Measurements from ENCODE around the gene SAGE1.
"Not testable (repeated sequence)": the region's sequence is repeated elsewhere in the genome, so short reads cannot be mapped to it uniquely, and the experiment has no call there.

SAGE1 gene, protein sequence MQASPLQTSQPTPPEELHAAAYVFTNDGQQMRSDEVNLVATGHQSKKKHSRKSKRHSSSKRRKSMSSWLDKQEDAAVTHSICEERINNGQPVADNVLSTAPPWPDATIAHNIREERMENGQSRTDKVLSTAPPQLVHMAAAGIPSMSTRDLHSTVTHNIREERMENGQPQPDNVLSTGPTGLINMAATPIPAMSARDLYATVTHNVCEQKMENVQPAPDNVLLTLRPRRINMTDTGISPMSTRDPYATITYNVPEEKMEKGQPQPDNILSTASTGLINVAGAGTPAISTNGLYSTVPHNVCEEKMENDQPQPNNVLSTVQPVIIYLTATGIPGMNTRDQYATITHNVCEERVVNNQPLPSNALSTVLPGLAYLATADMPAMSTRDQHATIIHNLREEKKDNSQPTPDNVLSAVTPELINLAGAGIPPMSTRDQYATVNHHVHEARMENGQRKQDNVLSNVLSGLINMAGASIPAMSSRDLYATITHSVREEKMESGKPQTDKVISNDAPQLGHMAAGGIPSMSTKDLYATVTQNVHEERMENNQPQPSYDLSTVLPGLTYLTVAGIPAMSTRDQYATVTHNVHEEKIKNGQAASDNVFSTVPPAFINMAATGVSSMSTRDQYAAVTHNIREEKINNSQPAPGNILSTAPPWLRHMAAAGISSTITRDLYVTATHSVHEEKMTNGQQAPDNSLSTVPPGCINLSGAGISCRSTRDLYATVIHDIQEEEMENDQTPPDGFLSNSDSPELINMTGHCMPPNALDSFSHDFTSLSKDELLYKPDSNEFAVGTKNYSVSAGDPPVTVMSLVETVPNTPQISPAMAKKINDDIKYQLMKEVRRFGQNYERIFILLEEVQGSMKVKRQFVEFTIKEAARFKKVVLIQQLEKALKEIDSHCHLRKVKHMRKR

DNA sequence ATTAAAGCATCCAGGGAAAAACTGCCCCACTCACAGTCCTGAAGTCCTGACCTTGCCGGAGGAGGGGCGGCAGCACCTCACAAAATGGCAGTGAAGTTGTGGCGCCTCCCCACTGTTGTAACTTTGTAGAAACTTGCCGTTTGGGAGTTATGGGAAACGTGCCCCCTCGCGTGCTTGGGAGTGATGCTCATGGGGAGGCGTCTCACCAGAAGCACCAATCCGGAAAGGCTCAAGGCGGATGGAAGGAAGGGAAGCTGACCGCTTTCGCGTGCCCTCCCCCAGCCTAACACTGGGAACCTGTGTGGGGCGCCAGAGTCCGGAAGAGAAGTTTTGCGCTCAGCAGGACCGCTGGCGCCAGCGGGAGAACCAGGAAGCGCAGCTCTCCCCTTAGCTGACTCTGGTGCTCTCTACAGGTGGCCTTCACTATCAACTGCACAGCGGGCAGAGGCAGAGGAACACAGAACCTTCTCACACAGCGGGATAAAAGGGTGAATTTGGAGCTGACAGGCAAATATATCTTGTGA lies at the start of gene SAGE1, which contains the start of gene CT45A10:
Gene SAGE1 (plus strand): TSS at position 423 of the 524 bp plus-strand sequence. CDS start 2,527 bp downstream, outside the sequence.
Gene CT45A10 (minus strand): TSS at position 151 of the 524 bp plus-strand sequence. CDS start 8,100 bp downstream, outside the sequence.
- DNase-seq (ENCODE audit: low read depth, low spot score): no peak
- H3K27ac ChIP-seq: no peak within 1 kb of the TSS

DNA sequence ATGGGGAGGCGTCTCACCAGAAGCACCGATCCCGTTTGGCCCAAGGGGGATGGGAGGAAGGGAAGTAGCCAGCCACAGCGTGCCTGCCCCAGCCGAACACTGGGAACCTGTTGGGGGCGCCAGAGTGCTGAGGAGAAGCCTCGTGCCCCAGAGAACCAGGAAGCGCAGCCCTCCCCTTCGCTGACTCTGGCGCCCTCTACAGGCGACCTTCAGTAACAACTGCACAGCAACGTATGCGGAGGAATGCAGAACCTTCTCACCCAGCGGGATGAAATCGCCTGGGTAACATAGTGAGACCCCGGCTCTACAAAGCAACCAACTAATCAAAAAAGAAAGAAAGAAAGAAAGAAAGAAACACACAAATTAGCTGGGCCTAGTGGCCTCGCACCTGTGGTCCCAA lies 39.1 kb upstream of the SAGE1 start, which contains the start of gene CT45A8:
Gene CT45A8 (minus strand): TSS at position 101 of the 400 bp plus-strand sequence. CDS start 3,755 bp downstream, outside the sequence.
- H3K27ac ChIP-seq; DNase-seq (ENCODE audit: low read depth, low spot score): not testable (repeated sequence)

DNA sequence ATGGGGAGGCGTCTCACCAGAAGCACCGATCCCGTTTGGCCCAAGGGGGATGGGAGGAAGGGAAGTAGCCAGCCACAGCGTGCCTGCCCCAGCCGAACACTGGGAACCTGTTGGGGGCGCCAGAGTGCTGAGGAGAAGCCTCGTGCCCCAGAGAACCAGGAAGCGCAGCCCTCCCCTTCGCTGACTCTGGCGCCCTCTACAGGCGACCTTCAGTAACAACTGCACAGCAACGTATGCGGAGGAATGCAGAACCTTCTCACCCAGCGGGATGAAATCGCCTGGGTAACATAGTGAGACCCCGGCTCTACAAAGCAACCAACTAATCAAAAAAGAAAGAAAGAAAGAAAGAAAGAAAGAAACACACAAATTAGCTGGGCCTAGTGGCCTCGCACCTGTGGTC lies 21.8 kb upstream of the SAGE1 start, which contains the start of gene CT45A9:
Gene CT45A9 (minus strand): TSS at position 101 of the 400 bp plus-strand sequence. CDS start 3,751 bp downstream, outside the sequence.
- not testable (repeated sequence) for H3K27ac ChIP-seq; DNase-seq (ENCODE audit: low read depth, low spot score)

DNA sequence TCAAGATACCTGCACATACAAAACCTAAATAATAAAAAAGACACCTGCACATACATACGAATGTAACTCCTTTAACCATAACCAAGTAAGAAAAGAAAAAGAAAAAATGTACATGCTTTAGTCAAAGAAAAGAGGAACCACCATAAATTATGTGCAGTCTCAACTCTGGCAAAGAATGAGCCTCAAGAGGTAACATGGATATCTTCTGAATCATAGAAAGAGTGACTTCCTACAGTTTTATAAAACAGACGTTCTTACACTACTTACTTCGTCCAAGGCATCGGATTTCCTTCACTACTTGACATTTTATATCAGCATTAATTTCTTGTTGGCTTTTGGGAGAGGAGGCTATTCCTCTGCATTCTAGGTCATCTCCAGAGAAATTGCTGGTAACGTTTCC lies 10.8 kb upstream of the SAGE1 start:
- not testable (repeated sequence) for H3K27ac ChIP-seq; DNase-seq (ENCODE audit: low read depth, low spot score)

DNA sequence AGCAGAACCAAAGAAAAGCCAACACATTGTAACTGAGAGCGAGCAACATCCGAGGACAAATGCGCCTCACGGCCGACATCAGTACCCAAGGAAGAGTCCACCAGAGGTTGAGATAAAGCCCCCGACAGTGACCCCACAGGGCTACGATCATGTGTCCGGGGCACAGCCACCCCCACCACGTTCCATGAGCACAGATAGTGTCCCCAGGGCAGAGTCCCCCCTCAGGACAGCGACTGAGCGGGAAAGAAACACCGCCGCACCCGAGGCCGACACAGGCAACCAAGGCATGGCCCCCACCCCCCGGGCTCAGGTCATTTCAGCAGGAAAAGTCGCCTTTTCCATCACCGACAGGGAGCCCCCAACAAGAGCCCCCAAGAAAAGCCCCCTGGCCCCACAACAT lies 5.3 kb upstream of the SAGE1 start:
- H3K27ac ChIP-seq; DNase-seq (ENCODE audit: low read depth, low spot score): not testable (repeated sequence)

DNA sequence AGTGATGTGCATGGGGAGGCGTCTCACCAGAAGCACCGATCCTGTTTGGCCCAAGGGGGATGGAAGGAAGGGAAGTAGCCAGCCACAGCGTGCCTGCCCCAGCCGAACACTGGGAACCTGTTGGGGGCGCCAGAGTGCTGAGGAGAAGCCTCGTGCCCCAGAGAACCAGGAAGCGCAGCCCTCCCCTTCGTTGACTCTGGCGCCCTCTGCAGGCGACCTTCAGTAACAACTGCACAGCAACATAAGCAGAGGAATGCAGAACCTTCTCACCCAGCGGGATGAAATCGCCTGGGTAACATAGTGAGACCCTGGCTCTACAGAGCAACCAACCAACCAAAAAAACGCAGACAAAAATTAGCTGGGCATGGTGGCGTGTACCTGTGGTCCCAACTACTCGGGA lies 4.5 kb upstream of the SAGE1 start:
- not testable (repeated sequence) for H3K27ac ChIP-seq; DNase-seq (ENCODE audit: low read depth, low spot score)

DNA sequence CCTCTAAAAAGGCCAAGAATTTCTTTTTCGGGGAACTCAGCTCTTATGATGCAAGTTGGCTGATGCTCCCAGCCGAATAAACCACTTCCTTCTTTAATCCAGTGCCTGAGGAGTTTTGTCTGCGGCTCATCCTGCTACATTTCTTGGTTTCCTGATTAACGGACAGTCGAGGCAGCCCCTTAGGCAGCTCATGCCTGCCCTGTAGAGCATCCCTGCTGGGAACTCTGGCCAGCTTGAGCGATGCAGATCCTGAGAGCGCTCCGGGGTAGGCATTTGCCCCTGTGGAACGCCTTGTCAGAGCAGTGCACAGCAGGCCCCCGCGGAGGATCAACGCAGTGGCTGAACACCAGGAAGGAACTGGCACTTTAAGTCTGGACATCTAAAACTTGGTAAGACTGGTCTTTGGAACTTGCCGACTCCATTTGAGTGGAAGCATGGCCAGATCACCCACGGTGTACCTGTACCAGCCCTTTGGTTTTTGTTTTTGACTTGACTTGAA lies 3.4 kb upstream of the SAGE1 start:
- H3K27ac ChIP-seq: no peak overlapping the region
- DNase-seq (ENCODE audit: low read depth, low spot score): no peak

DNA sequence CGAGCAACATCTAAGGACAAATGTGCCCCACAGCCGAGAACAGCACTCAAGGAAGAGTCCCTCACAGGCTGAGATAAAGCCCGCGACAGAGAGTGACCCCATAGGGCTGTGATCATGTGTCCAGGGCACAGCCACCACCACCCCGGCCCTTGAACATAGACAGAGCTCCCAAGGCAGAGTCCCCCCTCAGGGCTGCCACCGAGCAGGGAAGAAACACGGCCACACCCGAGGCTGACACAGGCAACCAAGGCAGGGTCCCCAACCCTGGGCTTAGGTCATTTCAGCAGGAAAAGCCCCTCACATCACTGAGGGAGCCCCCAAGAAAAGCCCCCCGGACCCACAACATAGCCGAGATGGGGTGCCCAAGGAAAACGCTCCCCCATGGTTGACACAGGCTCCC lies 735 bp upstream of the SAGE1 start:
- H3K27ac ChIP-seq: no peak overlapping the region
- no peak for DNase-seq (ENCODE audit: low read depth, low spot score)

DNA sequence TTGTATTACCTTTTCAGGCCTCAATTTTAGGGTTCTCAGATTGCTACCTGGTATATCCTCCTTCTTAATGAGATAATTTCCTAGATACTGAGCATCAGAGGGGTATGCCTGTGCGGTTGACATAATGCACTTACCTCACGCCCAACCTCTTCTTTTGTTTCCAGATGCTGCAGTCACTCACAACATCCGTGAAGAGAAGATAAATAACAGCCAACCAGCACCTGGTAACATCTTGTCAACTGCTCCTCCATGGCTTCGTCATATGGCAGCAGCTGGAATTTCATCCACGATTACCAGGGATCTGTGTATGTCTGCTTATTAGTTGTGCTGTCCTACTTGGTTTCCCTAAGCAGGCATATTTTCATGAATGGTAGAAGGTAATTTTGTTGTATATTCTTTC lies 16.7 kb downstream of the SAGE1 start:
- DNase-seq (ENCODE audit: low read depth, low spot score): no peak
- no peak overlapping the region for H3K27ac ChIP-seq

DNA sequence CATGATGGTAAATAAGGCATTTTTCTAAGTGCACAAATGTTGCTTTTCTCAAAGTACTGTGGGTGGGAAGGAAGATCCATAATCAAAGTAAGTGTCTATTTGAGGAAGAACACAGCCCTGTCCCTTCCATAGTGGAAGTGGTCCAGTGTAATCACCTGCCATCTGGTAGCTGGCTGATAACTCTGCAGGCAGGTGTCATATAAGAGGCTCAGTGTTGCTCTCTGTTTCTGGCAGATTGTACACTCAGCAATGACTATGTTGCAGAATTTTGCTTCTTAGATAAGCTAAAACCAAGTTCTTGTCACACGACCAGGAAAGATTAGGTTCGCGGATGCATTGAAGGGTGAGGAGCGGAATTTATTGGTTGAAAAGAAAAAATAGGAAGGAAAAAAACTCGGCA lies 20.9 kb downstream of the SAGE1 start:
- H3K27ac ChIP-seq: no peak overlapping the region
- no peak for DNase-seq (ENCODE audit: low read depth, low spot score)

DNA sequence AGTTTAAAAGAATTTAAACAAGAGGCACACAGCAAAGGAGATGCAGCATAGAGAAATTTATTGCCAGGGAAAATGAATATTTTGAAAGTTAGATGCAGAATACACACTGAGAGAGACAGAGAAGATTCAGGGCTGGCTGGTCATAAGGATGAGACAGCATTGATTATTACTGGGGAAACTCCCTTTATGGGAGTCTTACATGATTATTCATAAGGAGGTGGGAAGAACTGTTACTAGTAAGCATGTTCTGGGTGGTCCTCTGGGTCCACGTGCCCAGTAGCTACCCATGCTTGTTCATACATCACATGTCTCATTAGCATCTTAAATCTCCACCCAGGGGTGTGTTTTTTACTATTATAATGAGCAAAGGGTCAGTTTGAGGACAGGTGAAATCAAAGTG lies 27.0 kb downstream of the SAGE1 start:
- not testable (repeated sequence) for DNase-seq (ENCODE audit: low read depth, low spot score); H3K27ac ChIP-seq

DNA sequence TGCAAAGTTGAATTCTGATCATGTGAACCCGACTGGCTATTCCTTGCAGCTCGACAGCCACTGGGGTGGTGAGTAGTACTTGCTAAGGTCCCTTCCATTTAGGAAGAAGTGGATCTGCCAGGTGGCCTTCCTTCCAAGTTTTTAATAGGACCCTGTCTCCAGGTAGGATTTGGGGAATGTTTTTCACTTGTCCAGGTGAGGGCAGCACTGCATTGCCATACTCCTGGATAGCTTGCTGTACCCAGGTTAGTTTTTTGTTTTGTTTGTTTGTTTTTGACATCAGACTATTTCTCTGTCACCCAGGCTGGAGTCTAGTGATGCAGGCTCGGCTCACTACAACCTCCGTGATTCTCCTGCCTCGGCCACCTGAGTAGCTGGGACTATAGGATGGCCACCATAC lies 29.8 kb downstream of the SAGE1 start:
- no peak for DNase-seq (ENCODE audit: low read depth, low spot score)
- no peak overlapping the region for H3K27ac ChIP-seq

DNA sequence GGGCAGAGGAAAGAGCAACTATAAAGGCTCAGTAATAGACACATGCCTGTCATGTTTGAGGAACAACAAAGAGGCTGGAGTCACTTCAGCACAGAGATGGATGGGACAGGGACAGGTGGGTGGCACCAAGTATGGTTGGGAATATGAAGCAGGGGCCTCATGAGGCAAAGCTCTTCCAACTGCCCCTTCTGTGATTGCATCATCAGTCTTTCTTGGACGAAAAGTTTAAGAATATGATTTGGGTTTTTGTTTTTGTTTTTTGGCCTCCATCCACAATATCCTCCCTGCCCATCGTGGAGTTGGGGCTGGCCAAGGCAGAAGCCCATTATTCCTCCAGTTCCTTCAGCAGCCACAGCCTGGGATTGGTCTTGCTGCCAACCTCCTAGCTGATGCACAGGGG lies 34.4 kb downstream of the SAGE1 start:
- H3K27ac ChIP-seq: no peak overlapping the region
- DNase-seq (ENCODE audit: low read depth, low spot score): no peak

DNA sequence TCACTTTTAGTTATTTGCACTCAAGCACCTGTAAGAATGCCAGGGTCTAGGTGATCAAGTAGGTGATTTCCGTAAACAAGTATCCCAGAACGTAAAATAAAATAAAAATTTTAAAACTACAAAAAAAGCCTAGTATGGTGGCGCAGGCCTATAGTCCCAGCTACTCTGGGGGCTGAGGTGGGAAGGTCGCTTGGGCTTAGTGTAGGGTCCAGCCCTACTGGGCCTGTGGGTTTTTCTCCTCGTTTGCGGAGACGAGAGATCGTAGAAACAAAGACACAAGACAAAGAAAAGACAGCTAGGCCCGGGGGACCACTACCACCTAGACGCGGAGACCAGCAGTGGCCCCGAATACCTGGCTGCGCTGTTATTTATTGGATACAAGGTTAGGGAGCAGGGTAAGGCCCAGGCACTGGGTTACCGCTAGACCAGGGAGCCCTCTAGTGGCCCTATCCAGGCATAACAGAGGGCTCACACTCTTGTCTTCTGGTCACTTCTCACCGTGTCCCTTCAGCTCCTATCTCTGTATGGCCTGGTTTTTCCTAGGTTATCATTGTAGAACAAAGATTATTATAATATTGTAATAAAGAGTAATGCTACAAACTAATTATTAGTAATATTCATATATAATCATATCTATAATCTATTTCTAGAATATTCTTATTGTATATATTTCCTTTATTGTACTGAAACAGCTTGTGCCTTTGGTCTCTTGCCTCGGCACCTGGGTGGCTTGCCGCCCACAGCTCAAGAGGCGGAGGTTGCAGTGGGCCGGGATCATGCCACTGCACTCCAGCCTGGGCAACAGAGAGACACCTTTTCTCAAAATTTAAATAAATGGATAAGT lies 38.4 kb downstream of the SAGE1 start:
- DNase-seq (ENCODE audit: low read depth, low spot score): no peak
- no peak overlapping the region for H3K27ac ChIP-seq

DNA sequence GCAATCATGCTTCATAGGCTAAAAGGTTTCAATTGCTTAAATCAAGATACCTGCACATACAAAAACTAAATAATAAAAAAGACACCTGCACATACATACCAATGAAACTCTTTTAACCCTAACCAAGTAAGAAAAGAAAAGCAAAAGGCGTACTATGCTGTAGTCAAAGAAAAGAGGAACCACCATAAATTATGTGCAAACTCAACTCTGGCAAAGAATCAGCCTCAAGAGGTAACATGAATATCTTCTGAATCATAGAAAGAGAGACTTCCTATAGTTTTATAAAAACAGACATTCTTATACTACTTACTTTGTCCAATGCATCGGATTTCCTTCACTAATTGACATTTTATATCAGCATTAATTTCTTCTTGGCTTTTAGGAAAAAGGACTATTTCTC lies 51.0 kb downstream of the SAGE1 start:
- no peak for DNase-seq (ENCODE audit: low read depth, low spot score)
- H3K27ac ChIP-seq: no peak overlapping the region

DNA sequence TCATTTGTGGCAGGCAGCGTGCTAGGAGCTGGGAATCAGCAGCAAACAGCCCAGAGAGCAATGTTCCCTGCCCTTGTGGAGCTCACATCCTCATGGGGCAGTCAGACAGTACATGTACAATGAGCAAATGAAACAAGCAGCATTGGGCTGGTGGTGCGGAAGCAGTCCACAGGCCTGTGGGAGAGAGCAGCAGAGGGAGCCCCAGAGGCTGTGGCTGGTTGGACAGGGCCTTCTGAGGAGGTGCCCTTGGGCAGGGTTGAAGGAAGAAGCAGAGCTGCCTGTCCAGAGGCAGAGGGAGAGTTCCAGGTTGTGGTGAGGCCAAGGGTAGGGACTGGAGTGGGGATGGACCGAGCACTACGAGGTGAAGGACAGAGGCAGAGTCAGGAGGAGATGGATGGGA lies 57.8 kb downstream of the SAGE1 start:
- no peak for DNase-seq (ENCODE audit: low read depth, low spot score)

More for the DNA sequence above, 57.8 kb downstream of the SAGE1 start:
- H3K27ac ChIP-seq: no peak overlapping the region
